Pancreas (tissue), 10 donors: ENCODE data around the gene AP2B1. TPM values are rescaled to one million over a fixed set of nuclear protein-coding genes. Genes with fewer than 3 reads are reported as not detected.
A peak's percentile ranks its signal among the peaks of the same experiment; 100 is the strongest.

ENCODE experiments used
- ATAC-seq, 4 donors: fragments of 200-7000 bp; cut with Tn5 transposase; one replicate each; pipeline versions ENCODE4 v1.8.0 to v1.9.1; 2020; ENCODE audit warnings: mild to moderate bottlenecking in 4 of 4, moderate library complexity in 4 of 4
- DNase-seq, 6 donors: peaks; one replicate each; pipeline ENCODE4 v3.0.0-alpha.2; 2020
- FAIRE-seq: peaks from 2 replicates; lab custom pipeline; 2012; peaks lifted over from hg19 to GRCh38; lab: Jason Lieb, UNC
- H3K27ac ChIP-seq, 4 donors: fragments of 200-600 bp; sonication (generic); 1 replicate in 3 of 4; 2 replicates in 1 of 4; pipeline versions ENCODE4 v1.5.0 to v1.8.0; 2020
- H3K27me3 ChIP-seq, 4 donors: fragments of 200-600 bp; one replicate each; pipeline ENCODE4 v1.8.0; 2021
- H3K36me3 ChIP-seq, 3 donors: fragments of 200-600 bp; sonication (generic) in 1 of 3; one replicate each; pipeline versions ENCODE4 v1.5.0 to v1.8.0; 2020 to 2021
- H3K4me1 ChIP-seq, 3 donors: fragments of 200-600 bp; one replicate each; pipeline ENCODE4 v1.8.0; 2021
- H3K4me3 ChIP-seq, 4 donors: fragments of 200-600 bp; sonication (generic) in 2 of 4; one replicate each; pipeline versions ENCODE4 v1.5.0 to v1.8.0; 2020 to 2021
- H3K9me3 ChIP-seq, 4 donors: fragments of 200-600 bp; one replicate each; pipeline ENCODE4 v1.8.0; 2021
- WGBS, 2 donors: extraction: QIAGEN DNeasy Blood & Tissue Kit; methylation state at CpG; one replicate each; pipeline ENCODE4 v1.1.7; 2013; 5-methylcytosine and 5-hydroxymethylcytosine counted together
- intact Hi-C, 3 donors: fragments of 100-400 bp; cut with DNase I; formaldehyde crosslinking; loops; one replicate each; pipeline versions ENCODE4 v1.11.1 to v1.14.2; 2022
- polyA plus RNA-seq, 2 donors: library from polyadenylated mRNA; stranded (reverse); fragments of 200-250 nt; gene quantifications; one replicate each; pipeline ENCODE4 v1.2.3, GENCODE V29; 2013
- total RNA-seq, 6 donors: library from RNA; stranded (reverse); fragmentation: NEBNext Ultra II Directional in 4 of 6; extraction: Animal tissue kit (Norgen Biotek cat#: 25700) in 4 of 6; gene quantifications; one replicate each; pipeline versions ENCODE4 v1.2.1 to v1.2.4, GENCODE V29; 2021 to 2023
- TF ChIP-seq, protein P1 (sequence below), 4 donors: fragments of 200-600 bp; sonication (generic) in 3 of 4; IDR thresholded peaks; one replicate each; pipeline versions ENCODE4 v1.5.0 to v1.8.0; 2021; ENCODE audit warnings: antibody characterized with exemption in 4 of 4
- donor health status: healthy with polysubstance abuse.
- donor health status: DM: no; HTN: no; CAD: no; lungs with moderate emphysema.
- donor health status: DM: no; HTN: no; CAD: no.
- donor health status: control.
- donor health status: control.
- donor health status: Bipolar disorder and iron deficiency.
- donor health status: DM: yes; HTN: yes; CAD: no.
- donor health status: DM: no; HTN: no; CAD: no.
- donor health status: DM: no; HTN: no; CAD: no.
- donor health status: DM: yes; HTN: yes; CAD: no.

The AP2B1 gene
- total and polyA plus RNA-seq, 8 donors = 21.2 to 83.2 (median 47.3) TPM

- intact Hi-C loops = loop anchor here in 1 of 3 donors (10.0 kb wide), 1 partner anchor 374 kb away; no protein-coding TSS in a partner anchor
- no peaks in the 10 kb centered on the region for H3K36me3 ChIP-seq
- H3K9me3 ChIP-seq = no peaks in the 10 kb centered on the region
- DNase-seq (no peak), ATAC-seq (peak in 3 of 4 donors; percentile 57 to 73 (median 68)), FAIRE-seq (no peak)
- TF ChIP-seq, protein P1, sequence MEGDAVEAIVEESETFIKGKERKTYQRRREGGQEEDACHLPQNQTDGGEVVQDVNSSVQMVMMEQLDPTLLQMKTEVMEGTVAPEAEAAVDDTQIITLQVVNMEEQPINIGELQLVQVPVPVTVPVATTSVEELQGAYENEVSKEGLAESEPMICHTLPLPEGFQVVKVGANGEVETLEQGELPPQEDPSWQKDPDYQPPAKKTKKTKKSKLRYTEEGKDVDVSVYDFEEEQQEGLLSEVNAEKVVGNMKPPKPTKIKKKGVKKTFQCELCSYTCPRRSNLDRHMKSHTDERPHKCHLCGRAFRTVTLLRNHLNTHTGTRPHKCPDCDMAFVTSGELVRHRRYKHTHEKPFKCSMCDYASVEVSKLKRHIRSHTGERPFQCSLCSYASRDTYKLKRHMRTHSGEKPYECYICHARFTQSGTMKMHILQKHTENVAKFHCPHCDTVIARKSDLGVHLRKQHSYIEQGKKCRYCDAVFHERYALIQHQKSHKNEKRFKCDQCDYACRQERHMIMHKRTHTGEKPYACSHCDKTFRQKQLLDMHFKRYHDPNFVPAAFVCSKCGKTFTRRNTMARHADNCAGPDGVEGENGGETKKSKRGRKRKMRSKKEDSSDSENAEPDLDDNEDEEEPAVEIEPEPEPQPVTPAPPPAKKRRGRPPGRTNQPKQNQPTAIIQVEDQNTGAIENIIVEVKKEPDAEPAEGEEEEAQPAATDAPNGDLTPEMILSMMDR (IDR thresholded peaks at IDR 0.05) = no peak
- H3K4me1 ChIP-seq = no peaks in the 10 kb centered on the region
- WGBS, 2 donors = 36 to 45% methylated on average over 8 of the region's 8 CpGs
- peak overlapping the region in 1 of 4 donors; percentile 5 for H3K27ac ChIP-seq
- H3K4me3 ChIP-seq = no peak overlapping the region
- H3K27me3 ChIP-seq = no peaks in the 10 kb centered on the region
Observed at GRCh38 chr17:35548208-35548810, 38.8 kb upstream of the AP2B1 start.

- no peaks in the 10 kb centered on the region for H3K4me1 ChIP-seq
- no peaks in the 10 kb centered on the region for H3K36me3 ChIP-seq
- DNase-seq = no peak
- TF ChIP-seq, protein P1 (IDR thresholded peaks at IDR 0.05) = no peak
- intact Hi-C loops = loop anchor here in 1 of 3 donors (10.0 kb wide), 1 partner anchor 374 kb away; no protein-coding TSS in a partner anchor
- no peak overlapping the region for H3K27ac ChIP-seq
- WGBS, 2 donors = 19 to 31% methylated on average over 1 of the region's 1 CpG
- peak in 1 of 4 donors; percentile 30 for ATAC-seq
- H3K9me3 ChIP-seq = no peaks in the 10 kb centered on the region
- H3K27me3 ChIP-seq = no peaks in the 10 kb centered on the region
- no peak for FAIRE-seq
- H3K4me3 ChIP-seq = no peak overlapping the region
Observed at GRCh38 chr17:35548978-35549377, 38.1 kb upstream of the AP2B1 start.

DNA sequence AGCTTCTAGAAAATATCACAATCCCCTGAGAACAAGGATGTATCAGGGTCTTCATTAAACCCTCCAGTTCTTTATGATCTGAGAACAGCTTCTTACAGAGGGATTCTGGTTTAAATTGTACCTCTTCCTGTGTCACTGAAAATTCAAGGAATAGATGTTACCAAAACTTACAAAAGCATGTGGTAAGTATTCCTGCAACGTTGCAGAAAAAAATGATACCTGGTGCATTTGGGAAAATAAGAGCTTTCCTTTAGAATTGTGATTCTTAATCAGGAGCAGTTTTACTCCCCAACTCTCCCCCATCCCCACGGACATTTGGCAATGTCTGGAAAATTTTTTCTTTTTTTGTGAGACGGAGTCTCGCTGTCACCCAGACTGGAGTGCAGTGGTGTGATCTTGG, 33.8 kb upstream of the AP2B1 start:
- Histone ChIP-seq H3K36me3 (no peaks in the 10 kb centered on the region), H3K27ac (no peak overlapping the region), H3K9me3 (no peaks in the 10 kb centered on the region), H3K27me3 (no peaks in the 10 kb centered on the region), H3K4me1 (no peaks in the 10 kb centered on the region), H3K4me3 (no peak overlapping the region)
- ATAC-seq (no peak), DNase-seq (no peak), FAIRE-seq (no peak)
- intact Hi-C loops = no loop called here
- 52 to 72% methylated on average over 4 of the region's 4 CpGs for WGBS, 2 donors
- TF ChIP-seq, protein P1 (IDR thresholded peaks at IDR 0.05) = no peak

- intact Hi-C loops = no loop called here
- Histone ChIP-seq H3K4me1 (no peaks in the 10 kb centered on the region), H3K9me3 (no peaks in the 10 kb centered on the region), H3K27me3 (no peaks in the 10 kb centered on the region), H3K27ac (no peak overlapping the region), H3K36me3 (no peaks in the 10 kb centered on the region), H3K4me3 (no peak overlapping the region)
- ATAC-seq (no peak), FAIRE-seq (no peak), DNase-seq (no peak)
- WGBS, 2 donors = 52 to 66% methylated on average over 5 of the region's 5 CpGs
- TF ChIP-seq, protein P1 (IDR thresholded peaks at IDR 0.05) = no peak
Observed at GRCh38 chr17:35554668-35555067, 32.5 kb upstream of the AP2B1 start.

GRCh38 chr17:35555691-35556090, 31.4 kb upstream of the AP2B1 start:
- 56 to 74% methylated on average over 5 of the region's 5 CpGs for WGBS, 2 donors

More at GRCh38 chr17:35555691-35556090, 31.4 kb upstream of the AP2B1 start:
- no peaks in the 10 kb centered on the region for H3K9me3 ChIP-seq
- FAIRE-seq (no peak), ATAC-seq (no peak), DNase-seq (no peak)
- intact Hi-C loops = no loop called here
- H3K27me3 ChIP-seq = no peaks in the 10 kb centered on the region
- TF ChIP-seq, protein P1 (IDR thresholded peaks at IDR 0.05) = no peak
- no peak overlapping the region for H3K27ac ChIP-seq
- H3K4me3 ChIP-seq = no peak overlapping the region
- no peaks in the 10 kb centered on the region for H3K4me1 ChIP-seq
- H3K36me3 ChIP-seq = no peaks in the 10 kb centered on the region
